ENCODE results near the gene RDH5.

RDH5 gene

GRCh38 chr12:55705782-55706402, 14.3 kb upstream of the RDH5 start:
- TF ChIP-seq, protein P1, sequence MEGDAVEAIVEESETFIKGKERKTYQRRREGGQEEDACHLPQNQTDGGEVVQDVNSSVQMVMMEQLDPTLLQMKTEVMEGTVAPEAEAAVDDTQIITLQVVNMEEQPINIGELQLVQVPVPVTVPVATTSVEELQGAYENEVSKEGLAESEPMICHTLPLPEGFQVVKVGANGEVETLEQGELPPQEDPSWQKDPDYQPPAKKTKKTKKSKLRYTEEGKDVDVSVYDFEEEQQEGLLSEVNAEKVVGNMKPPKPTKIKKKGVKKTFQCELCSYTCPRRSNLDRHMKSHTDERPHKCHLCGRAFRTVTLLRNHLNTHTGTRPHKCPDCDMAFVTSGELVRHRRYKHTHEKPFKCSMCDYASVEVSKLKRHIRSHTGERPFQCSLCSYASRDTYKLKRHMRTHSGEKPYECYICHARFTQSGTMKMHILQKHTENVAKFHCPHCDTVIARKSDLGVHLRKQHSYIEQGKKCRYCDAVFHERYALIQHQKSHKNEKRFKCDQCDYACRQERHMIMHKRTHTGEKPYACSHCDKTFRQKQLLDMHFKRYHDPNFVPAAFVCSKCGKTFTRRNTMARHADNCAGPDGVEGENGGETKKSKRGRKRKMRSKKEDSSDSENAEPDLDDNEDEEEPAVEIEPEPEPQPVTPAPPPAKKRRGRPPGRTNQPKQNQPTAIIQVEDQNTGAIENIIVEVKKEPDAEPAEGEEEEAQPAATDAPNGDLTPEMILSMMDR (IDR thresholded peaks at IDR 0.05; ENCODE audit: control insufficient read depth, insufficient read depth, low read depth, low read length, missing control alignments) = peak; percentile 36
- no peak overlapping the region for H3K4me3 ChIP-seq (ENCODE audit: control insufficient read depth, low read depth, low read length)
- DNase-seq (ENCODE audit: low read depth) = no peak

- TF ChIP-seq, protein P1 (IDR thresholded peaks at IDR 0.05; ENCODE audit: control insufficient read depth, insufficient read depth, low read depth, low read length, missing control alignments) = no peak
- no peak overlapping the region for H3K4me3 ChIP-seq (ENCODE audit: control insufficient read depth, low read depth, low read length)
- DNase-seq (ENCODE audit: low read depth) = no peak
These were observed 13.5 kb upstream of the RDH5 start for GRCh38 chr12:55706568-55707218.

GRCh38 chr12:55707219-55707671, 12.9 kb upstream of the RDH5 start:
- no peak for DNase-seq (ENCODE audit: low read depth)

DNA sequence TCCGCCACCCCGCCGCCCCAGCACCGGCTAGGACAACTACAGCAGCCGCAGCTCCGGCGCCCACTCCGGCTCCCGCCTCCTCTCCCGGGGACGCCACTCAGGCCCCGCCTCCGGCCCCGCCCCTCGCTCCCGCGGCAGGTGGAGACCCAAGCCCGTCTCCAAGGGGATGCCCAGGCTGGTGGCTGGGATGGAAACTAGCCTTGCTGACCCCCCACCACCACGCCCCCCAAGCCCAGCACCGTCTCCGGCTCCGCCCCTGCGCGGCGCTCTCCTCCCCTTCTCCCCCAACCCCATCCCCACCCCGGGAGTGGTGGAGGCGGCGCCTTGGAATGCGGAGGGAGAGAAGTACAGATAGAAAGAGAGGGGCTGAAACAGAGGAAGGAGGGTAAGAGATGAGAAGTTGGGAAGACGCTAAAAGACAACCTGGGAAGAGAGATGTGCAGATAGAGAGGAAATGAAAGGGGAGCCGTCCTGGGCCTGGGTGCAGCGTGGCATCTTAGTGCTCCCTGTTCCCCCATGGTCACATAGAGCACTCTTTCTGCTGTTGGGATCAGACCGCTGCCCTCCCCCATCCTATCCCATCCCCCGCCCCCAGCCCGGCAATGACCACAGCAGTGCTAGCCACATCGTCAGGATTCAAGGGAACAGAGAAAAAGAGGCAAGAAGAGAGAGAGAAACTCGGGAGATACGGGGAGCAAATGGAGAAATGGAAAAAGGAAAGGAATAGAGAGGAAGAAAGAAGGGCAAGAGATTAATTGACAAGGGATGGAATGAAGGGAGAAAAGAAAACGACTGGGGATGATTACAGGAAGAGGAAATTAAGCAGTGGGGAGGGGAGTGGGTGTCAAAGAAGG, 12.1 kb upstream of the RDH5 start, which contains the start of gene ITGA7:
Gene ITGA7, minus strand, starts transcription at position 64 of the 854 bp plus-strand sequence. CDS start 222 bp downstream, outside the sequence.
- TF ChIP-seq, protein P1 (IDR thresholded peaks at IDR 0.05; ENCODE audit: control insufficient read depth, insufficient read depth, low read depth, low read length, missing control alignments) = no peak
- H3K4me3 ChIP-seq (ENCODE audit: control insufficient read depth, low read depth, low read length) = peak within 1 kb of the TSS; percentile 56
- no peak for DNase-seq (ENCODE audit: low read depth)

More at GRCh38 chr12:55707219-55707671, 12.9 kb upstream of the RDH5 start:
- peak overlapping the region; percentile 56 for H3K4me3 ChIP-seq (ENCODE audit: control insufficient read depth, low read depth, low read length)
- TF ChIP-seq, protein P1 (IDR thresholded peaks at IDR 0.05; ENCODE audit: control insufficient read depth, insufficient read depth, low read depth, low read length, missing control alignments) = no peak

DNA sequence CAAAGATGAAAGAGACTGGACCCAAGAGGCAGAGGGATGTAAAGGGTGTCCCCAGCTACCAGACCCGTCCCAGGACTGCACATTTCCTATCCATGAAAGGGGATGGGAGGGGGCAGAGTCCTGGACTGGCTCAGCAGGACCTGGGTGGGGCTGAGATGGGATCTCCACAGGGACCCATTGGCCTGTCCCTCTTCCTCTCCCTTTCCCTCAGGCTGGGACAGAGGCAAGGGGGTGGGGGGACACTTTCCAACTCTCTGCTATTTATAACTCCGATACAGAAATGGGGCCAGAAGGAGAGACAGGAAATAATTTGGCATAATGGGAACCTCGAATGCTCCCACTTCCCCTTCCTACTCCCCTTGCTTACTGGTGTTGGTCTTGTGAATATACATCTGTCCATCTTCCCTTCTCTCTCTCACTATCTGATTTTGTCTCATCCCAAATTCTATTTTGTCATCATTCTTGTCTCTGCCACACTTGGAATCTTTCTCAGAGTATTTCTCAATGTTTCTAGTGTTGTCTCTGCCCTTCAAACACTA, 11.4 kb upstream of the RDH5 start:
- H3K4me3 ChIP-seq (ENCODE audit: control insufficient read depth, low read depth, low read length) = no peak overlapping the region
- DNase-seq (ENCODE audit: low read depth) = no peak
- TF ChIP-seq, protein P1 (IDR thresholded peaks at IDR 0.05; ENCODE audit: control insufficient read depth, insufficient read depth, low read depth, low read length, missing control alignments) = no peak

All from AG09309 (cell line).